A673 (cell line): Measurements from ENCODE around the gene EXOC3. TPM values are rescaled to one million over a fixed set of nuclear protein-coding genes. Genes with fewer than 3 reads are reported as not detected.

ENCODE experiments used
- BruUV-seq: library from RNA; stranded (reverse); fragments of 400-500 nt; replicated peaks from 2 replicates; lab custom pipeline; 2021; lab: Mats Ljungman, UMichigan
- CTCF ChIA-PET: fragments of 300-600 bp; sonication (Branson Sonifier 250); formaldehyde crosslinking; loops from one replicate; lab custom pipeline; 2022; ENCODE audit warnings: antibody characterized with exemption; lab: Charles Lee
- POLR2A ChIA-PET: fragments of 300-600 bp; sonication (Branson Sonifier 250); formaldehyde crosslinking; loops from one replicate; lab custom pipeline; 2022; ENCODE audit warnings: antibody characterized with exemption; ENCODE audit not compliant: low non-redundant PET; lab: Charles Lee
- DNase-seq: peaks from one replicate; pipeline ENCODE4 v3.0.0-alpha.2; 2015; ENCODE audit warnings: low spot score
- H3K27ac ChIP-seq: fragments of 200-600 bp; sonication (generic); 2 replicates; pipeline ENCODE4 v1.5.1; 2016; ENCODE audit warnings: mixed run types, low read depth, mild to moderate bottlenecking, mixed read lengths, antibody characterized with exemption, low read length; ENCODE audit not compliant: poor library complexity, severe bottlenecking
- H3K27me3 ChIP-seq: fragments of 200-600 bp; sonication (generic); replicated peaks from 2 replicates; pipeline ENCODE4 v1.6.1; 2017; ENCODE audit warnings: mixed run types, low read depth, mild to moderate bottlenecking, mixed read lengths, antibody characterized with exemption, low read length; ENCODE audit not compliant: insufficient read depth, poor library complexity
- H3K36me3 ChIP-seq: fragments of 200-600 bp; sonication (generic); 2 replicates; pipeline ENCODE4 v1.6.1; 2016; ENCODE audit warnings: mixed run types, mild to moderate bottlenecking, mixed read lengths, antibody characterized with exemption, low read length; ENCODE audit not compliant: insufficient read depth, poor library complexity, severe bottlenecking
- H3K4me1 ChIP-seq: fragments of 200-600 bp; sonication (generic); 2 replicates; pipeline ENCODE4 v1.6.1; 2017; ENCODE audit warnings: mixed run types, mild to moderate bottlenecking, mixed read lengths, antibody characterized with exemption, low read length; ENCODE audit not compliant: insufficient read depth, poor library complexity, severe bottlenecking
- H3K4me3 ChIP-seq: fragments of 200-600 bp; sonication (generic); 2 replicates; pipeline ENCODE4 v1.5.1; 2016; ENCODE audit warnings: low read depth, mixed run types, mild to moderate bottlenecking, mixed read lengths, low read length; ENCODE audit not compliant: poor library complexity, severe bottlenecking
- H3K9me3 ChIP-seq: fragments of 200-600 bp; sonication (generic); 2 replicates; pipeline ENCODE4 v1.6.1; 2016; ENCODE audit warnings: mixed run types, low read depth, mild to moderate bottlenecking, mixed read lengths, antibody characterized with exemption, low read length; ENCODE audit not compliant: poor library complexity, severe bottlenecking
- EZH2 ChIP-seq: fragments of 200-600 bp; sonication (generic); IDR thresholded peaks from 2 replicates; pipeline ENCODE4 v1.6.1; 2017; ENCODE audit warnings: borderline replicate concordance, low read depth, mild to moderate bottlenecking, mixed read lengths, antibody characterized with exemption, low read length; ENCODE audit not compliant: poor library complexity, severe bottlenecking
- intact Hi-C: fragments of 100-400 bp; cut with micrococcal nuclease; formaldehyde crosslinking; loops from one replicate; pipeline ENCODE4 v1.10.0; 2022; ENCODE audit not compliant: unreplicated experiment
- total RNA-seq: library from RNA; stranded (reverse); gene quantifications from 2 replicates; pipeline ENCODE4 v1.2.3, GENCODE V29; 2021
- TF ChIP-seq, protein P1 (sequence below): fragments of 300-800, 200-600 bp; sonication (generic); conservative IDR thresholded peaks from 2 replicates; pipeline ENCODE4 v1.5.1; 2017; ENCODE audit warnings: low read depth, mild to moderate bottlenecking, antibody characterized with exemption, low read length, moderate library complexity, mixed read lengths

Gene EXOC3
- total RNA-seq, 1 experiment from 2014 or later, result 46.7 TPM

DNA sequence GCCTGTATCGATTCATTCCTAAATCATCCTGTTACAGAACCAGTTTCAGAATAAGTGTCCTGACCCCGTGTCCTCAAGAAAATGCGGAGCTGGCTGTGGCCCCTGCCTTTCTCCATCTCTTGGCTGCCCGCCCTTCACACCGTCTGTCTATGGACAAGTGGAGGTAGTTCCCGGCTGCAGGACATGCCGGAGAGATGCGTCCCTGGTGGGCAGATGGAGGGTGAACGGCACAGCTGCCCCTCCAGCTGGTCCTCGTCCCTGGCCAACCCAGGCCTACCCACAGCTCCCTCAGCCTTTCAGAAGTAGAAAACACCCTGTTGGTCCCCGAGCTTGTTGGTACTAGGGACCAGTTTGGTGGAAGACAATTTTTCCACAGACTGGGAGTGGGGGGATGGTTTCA is 14.8 kb upstream of the EXOC3 start:
- Histone ChIP-seq H3K4me3 (no peak overlapping the region), H3K27me3 (no peaks in the 10 kb centered on the region), H3K27ac (no peak overlapping the region), H3K9me3 (no peaks in the 10 kb centered on the region), H3K36me3 (no peaks in the 10 kb centered on the region), H3K4me1 (no peaks in the 10 kb centered on the region)
- intact Hi-C loops, result no loop called here
- BruUV-seq, result no TSS peak
- ChIA-PET POLR2A (no interaction called here), CTCF (no interaction called here)
- no peak for DNase-seq
- TF ChIP-seq, protein P1, sequence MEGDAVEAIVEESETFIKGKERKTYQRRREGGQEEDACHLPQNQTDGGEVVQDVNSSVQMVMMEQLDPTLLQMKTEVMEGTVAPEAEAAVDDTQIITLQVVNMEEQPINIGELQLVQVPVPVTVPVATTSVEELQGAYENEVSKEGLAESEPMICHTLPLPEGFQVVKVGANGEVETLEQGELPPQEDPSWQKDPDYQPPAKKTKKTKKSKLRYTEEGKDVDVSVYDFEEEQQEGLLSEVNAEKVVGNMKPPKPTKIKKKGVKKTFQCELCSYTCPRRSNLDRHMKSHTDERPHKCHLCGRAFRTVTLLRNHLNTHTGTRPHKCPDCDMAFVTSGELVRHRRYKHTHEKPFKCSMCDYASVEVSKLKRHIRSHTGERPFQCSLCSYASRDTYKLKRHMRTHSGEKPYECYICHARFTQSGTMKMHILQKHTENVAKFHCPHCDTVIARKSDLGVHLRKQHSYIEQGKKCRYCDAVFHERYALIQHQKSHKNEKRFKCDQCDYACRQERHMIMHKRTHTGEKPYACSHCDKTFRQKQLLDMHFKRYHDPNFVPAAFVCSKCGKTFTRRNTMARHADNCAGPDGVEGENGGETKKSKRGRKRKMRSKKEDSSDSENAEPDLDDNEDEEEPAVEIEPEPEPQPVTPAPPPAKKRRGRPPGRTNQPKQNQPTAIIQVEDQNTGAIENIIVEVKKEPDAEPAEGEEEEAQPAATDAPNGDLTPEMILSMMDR, result no peak
- TF ChIP-seq EZH2, result no peak

DNA sequence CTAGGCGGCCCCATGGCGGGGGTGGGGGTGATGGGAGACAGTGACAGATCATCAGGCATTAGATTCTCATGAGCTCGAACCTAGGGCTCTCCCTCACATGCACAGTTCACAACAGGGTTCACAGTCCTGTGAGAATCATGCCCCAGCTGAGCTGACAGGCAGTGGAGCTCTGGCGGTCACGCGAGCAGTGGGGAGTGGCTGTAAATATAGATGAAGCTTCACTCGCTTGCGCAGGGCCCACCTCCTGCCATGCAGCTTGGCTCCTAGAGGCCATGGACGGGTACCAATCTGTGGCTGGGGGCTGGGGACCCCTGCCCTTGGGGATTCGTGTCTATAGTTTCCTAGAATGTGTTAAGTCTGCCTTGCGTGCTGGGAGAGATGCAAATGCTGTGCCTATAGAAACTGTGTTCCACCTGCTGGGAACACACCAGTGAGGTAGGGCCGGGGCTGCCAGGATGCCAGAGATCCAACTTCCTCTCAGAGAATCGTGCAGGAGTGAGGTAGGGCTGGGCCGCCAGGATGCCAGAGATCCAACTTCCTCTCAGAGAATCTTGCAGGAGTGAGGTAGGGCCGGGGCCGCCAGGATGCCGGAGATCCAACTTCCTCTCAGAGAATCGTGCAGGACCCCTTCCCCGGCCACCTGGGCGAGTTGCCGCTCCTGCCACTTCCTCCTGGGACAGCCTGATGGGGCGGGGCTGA is 14.1 kb upstream of the EXOC3 start:
- TF ChIP-seq EZH2, result no peak
- TF ChIP-seq, protein P1, result no peak
- Histone ChIP-seq H3K27ac (no peak overlapping the region), H3K36me3 (no peaks in the 10 kb centered on the region), H3K4me1 (no peaks in the 10 kb centered on the region), H3K27me3 (no peaks in the 10 kb centered on the region), H3K4me3 (no peak overlapping the region), H3K9me3 (no peaks in the 10 kb centered on the region)
- DNase-seq, result no peak
- BruUV-seq, result no TSS peak
- intact Hi-C loops, result no loop called here
- ChIA-PET CTCF (no interaction called here), POLR2A (no interaction called here)

DNA sequence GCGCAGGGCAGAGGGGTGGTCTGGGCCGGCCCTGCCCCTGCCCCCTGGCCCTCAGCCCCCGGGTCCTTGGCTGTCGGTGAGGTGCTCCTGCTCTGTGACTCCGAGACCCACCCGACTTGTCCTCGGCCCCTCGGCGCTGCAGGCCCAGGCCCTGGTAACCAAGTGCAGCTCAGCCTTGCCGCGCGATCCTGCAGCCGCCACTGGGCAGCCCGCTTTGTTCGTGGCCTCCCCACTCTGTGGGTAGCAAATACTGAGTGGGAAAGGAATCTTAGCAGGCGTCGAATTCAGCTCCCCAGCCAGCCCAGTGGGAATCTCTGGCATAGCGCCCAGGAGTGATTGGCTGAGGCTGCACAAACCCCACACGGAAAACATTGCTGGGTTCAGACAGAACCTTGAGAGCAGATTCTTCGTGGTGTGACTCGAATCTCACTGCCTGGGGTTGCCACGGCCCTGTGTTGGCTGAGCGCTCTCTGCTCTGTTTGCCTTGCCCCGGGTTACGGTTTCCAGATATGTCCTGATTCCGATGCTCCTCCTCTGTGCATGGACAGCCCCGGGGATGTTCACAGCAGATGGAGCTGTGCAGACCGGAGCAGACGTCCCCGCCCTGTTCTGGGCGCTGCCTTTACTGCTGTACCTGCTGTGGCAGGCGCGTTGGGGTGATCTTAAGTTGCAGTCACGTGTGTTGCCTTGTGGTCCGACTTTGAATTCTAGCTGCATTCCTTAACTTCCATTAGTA is 13.4 kb upstream of the EXOC3 start:
- no peak overlapping the region for H3K27ac ChIP-seq
- POLR2A ChIA-PET, result no interaction called here
- H3K36me3 ChIP-seq, result no peaks in the 10 kb centered on the region
- DNase-seq, result peak; percentile 23
- H3K4me3 ChIP-seq, result no peak overlapping the region
- H3K4me1 ChIP-seq, result no peaks in the 10 kb centered on the region
- H3K9me3 ChIP-seq, result no peaks in the 10 kb centered on the region
- no TSS peak for BruUV-seq
- no peaks in the 10 kb centered on the region for H3K27me3 ChIP-seq
- CTCF ChIA-PET, result interaction anchor here (0.9 kb wide), 1 partner anchor 113 kb away, joined by 3 read pairs; no protein-coding TSS in a partner anchor
- intact Hi-C loops, result loop anchor here (2.0 to 5.0 kb wide), 2 partner anchors 112 to 241 kb away; no protein-coding TSS in a partner anchor
- TF ChIP-seq, protein P1, result no peak
- no peak for TF ChIP-seq EZH2
